H7 (cell line): ENCODE results near the gene AK4. TPM values are rescaled to one million over a fixed set of nuclear protein-coding genes. Genes with fewer than 3 reads are reported as not detected.
A peak's percentile ranks its signal among the peaks of the same experiment; 100 is the strongest.

Experiments
- DNase-seq: peaks from one replicate; pipeline ENCODE4 v3.0.0; 2012
- H3K27me3 ChIP-seq: 2 replicates; pipeline ENCODE4 v1.6.0; 2011; ENCODE audit warnings: mild to moderate bottlenecking, low read length; ENCODE audit not compliant: control insufficient read depth, insufficient read depth
- H3K36me3 ChIP-seq: replicated peaks from 2 replicates; pipeline ENCODE4 v1.5.1; 2011; ENCODE audit warnings: low read length; ENCODE audit not compliant: control insufficient read depth, insufficient read depth
- H3K4me3 ChIP-seq: 2 replicates; pipeline ENCODE4 v1.5.1; 2011; ENCODE audit warnings: low read depth, mild to moderate bottlenecking, control low read depth, low read length, moderate library complexity; ENCODE audit not compliant: insufficient read depth
- total RNA-seq: library from RNA; depleted of rRNA; stranded (reverse); fragments of >200 nt; shearing (Covaris generic); gene quantifications from 2 replicates; pipeline ENCODE4 v1.2.3, GENCODE V29; 2014; rRNA removed

AK4 gene
- total RNA-seq, 1 experiment from 2014 or later, result 227 TPM

DNA sequence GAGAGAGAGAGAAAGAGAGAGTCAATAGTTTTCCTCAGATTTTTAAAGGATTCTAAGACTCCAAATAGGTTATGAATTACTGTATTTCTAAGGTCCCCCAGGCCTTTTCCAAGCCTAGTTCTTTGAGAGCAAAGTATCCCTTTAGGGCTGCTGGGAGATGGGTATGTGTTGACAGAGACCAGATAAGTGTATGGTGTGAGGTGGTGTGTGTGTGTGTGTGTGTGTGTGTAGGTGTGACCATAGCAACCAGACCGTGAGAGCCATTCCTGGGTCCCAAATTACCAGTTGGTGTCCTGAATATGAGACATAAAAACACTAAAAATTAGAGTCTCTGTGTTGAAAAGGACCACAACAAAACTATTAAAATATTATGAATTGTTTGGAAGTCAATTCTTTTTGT lies 119.7 kb downstream of the AK4 start:
- Histone ChIP-seq H3K36me3 (no peaks in the 10 kb centered on the region), H3K27me3 (peaks cover 3% of the 10 kb centered on the region; the same call in 1 of the 2 replicates), H3K4me3 (no peak overlapping the region)
- DNase-seq, result no peak

DNA sequence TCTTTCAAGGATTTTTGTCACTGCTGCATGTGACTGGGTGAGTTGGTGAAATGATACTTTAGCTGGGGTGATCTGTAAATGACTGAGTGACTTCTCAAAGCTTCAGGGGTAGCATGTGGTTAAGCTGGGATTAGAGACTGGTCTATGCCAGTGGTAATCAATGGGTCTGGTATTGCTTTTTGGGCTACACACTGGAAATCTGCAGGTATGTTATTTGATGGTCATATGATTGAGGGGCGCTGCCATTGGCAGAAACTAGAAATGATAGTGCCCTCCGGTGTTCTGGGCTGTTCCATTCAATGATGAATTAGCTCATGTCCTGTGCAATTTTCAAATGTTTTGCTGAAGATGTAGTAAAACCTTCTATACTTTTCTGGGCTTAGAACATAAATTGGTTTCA lies 121.6 kb downstream of the AK4 start:
- H3K4me3 ChIP-seq, result no peak overlapping the region
- H3K27me3 ChIP-seq, result peaks cover 3% of the 10 kb centered on the region; the same call in 1 of the 2 replicates
- DNase-seq, result no peak
- H3K36me3 ChIP-seq, result no peaks in the 10 kb centered on the region

DNA sequence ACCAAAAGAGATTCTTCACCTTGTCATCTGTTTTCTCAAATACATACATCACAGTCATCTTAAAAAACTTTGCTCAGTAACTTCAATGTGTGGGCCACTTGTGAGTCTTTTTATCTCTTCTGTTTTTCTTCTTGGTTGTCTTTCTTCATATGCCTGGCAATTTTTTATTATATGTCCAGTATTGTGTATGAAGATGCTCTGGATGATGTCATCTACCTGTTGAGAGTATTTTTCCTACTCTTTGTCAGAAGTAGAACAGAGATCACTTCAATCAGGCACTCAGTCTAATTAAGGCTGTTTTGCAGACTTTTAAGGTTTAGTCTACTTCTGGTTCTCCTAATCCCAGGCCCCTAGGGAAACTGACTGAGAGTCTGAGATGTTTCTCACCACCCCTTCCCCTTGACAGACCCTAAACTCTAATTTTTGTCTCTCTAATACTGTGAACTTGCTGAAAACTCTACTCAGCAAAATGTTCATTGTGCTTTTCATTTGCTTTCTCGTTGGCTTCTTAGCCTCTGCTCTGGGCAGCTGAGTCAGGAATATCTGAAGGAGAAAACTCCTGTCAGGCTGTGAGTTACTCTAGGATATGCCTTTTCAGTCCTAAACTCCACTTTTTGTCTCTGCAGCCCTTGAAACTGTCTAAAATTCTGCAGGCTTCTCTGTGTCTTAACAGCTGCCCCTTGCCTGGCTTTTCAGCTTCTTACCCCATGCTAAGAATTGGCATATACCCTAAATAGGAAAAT lies 128.4 kb downstream of the AK4 start:
- Histone ChIP-seq H3K27me3 (no peaks in the 10 kb centered on the region), H3K4me3 (no peak overlapping the region), H3K36me3 (no peaks in the 10 kb centered on the region)
- no peak for DNase-seq

DNA sequence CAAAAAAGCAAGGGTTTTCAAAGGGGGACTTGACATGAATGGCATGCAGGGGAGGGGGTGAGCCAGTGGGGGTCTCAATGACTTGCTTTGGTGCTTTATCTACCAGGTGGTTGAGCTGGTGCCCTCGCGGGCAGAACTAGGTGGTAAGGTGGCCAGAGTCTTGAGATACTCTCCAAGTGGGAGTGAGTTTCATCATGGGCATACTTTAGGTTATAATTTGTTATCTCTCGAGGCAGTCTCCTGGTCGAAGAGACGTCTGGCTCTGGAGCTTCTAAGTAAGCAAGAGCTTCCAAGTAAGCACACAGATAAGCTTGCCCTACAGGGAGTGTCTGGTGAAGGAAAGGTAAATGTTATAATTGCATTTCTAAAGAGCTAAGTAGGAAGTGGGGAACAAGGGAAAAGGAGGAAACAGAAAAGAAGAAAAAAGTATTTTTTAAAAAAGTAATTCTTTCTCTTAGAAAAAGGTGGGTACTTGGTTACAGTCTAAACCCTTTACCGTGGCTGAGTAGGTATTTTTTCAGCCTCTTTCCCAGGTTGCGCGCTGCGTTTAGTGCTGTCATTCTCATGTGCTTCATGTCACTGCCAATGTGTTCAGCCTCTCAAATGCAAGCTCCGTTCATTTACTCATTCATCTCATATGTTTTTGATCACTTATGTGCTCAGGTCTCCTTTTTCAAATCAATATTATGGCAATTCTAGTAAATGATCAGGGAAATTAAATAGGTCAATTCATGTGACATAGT lies 129.8 kb downstream of the AK4 start:
- no peak overlapping the region for H3K4me3 ChIP-seq
- no peaks in the 10 kb centered on the region for H3K36me3 ChIP-seq

DNA sequence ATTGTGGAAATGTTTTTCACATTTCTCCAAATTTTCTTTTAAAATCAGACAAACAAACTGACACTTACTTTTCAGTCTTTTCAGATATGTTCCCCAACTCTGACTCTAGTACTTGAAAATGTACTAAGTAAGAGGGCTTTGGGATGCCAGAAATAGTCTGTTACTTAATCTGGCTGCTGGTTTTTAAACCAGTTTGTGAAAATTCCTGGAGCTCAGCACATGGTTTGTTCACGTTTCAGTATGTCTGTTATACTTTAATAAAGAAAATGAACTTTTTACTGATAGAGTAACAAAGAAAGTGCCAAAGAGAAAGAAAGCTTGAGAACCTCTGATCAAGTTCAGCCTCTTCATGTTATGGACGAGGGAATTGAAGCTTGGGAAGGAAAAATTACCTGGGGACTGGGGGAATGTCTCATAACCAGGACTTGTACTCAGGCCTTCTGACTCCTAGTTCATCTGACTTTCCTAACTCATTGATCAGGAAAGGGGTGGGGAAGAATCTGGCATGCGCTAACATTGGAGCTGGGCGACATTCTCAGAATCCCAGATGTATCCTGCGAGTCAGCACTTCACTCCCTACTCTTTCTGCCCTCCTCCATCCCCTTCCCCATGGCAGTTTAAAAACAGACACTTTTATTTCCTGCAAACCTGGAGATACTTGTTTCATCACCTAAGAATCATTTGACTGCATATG lies 130.5 kb downstream of the AK4 start:
- DNase-seq, result peak; percentile 14
- no peaks in the 10 kb centered on the region for H3K27me3 ChIP-seq
- H3K36me3 ChIP-seq, result no peaks in the 10 kb centered on the region
- H3K4me3 ChIP-seq, result peak overlapping the region; percentile 33

More for the DNA sequence above, 129.8 kb downstream of the AK4 start:
- no peak for DNase-seq
- no peaks in the 10 kb centered on the region for H3K27me3 ChIP-seq

- Histone ChIP-seq H3K4me3 (peak overlapping the region; percentile 33), H3K36me3 (no peaks in the 10 kb centered on the region), H3K27me3 (no peaks in the 10 kb centered on the region)
- DNase-seq, result peak; percentile 20
Measured at GRCh38 chr1:65279070-65279779, 131.2 kb downstream of the AK4 start.

Other genes starting within 250 kb of the AK4 start
- gene JAK1, start 181.7 kb upstream of the AK4 start, total RNA-seq, result 36.7 and 51.0 TPM in 2 replicates
- 7.3 and 10.9 TPM in 2 replicates for gene DNAJC6, start 161.3 kb downstream of the AK4 start, total RNA-seq